ENCODE results near the gene MYBPC1.

DNA sequence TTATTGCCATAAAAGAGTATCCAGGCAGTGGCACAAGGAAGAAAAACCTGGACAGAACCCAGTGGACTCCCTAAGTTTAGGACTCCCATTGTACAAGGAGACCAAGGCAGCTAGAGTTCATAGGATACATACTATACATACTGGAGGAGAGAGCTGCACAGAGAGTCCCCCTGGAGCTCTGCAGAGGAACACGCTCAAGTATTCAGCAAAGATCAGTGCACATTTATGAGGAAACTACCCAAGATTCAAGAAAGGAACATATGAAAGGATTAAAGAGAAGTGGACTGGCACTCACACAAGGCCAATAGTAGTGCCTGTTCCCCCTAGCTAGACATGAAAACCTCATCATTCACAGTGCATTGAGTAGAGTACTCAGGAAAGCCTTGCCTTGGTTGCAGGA lies 59.7 kb downstream of the MYBPC1 start:
- TF ChIP-seq, protein P1, sequence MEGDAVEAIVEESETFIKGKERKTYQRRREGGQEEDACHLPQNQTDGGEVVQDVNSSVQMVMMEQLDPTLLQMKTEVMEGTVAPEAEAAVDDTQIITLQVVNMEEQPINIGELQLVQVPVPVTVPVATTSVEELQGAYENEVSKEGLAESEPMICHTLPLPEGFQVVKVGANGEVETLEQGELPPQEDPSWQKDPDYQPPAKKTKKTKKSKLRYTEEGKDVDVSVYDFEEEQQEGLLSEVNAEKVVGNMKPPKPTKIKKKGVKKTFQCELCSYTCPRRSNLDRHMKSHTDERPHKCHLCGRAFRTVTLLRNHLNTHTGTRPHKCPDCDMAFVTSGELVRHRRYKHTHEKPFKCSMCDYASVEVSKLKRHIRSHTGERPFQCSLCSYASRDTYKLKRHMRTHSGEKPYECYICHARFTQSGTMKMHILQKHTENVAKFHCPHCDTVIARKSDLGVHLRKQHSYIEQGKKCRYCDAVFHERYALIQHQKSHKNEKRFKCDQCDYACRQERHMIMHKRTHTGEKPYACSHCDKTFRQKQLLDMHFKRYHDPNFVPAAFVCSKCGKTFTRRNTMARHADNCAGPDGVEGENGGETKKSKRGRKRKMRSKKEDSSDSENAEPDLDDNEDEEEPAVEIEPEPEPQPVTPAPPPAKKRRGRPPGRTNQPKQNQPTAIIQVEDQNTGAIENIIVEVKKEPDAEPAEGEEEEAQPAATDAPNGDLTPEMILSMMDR (IDR thresholded peaks at IDR 0.05 in 4 of 5, conservative IDR thresholded peaks at IDR 0.05 in 1 of 5), result no peak
- TF ChIP-seq POLR2A (IDR thresholded peaks at IDR 0.05), result no peak
